ENCODE data around the gene MST1.

MST1 gene

GRCh38 chr3:49717959-49718857 is 28.9 kb upstream of the MST1 start:
- no peak for DNase-seq (ENCODE audit: low read depth in 2 of 2)

GRCh38 chr3:49717211-49717958 is 28.1 kb upstream of the MST1 start:
- no peak for DNase-seq (ENCODE audit: low read depth in 2 of 2)

GRCh38 chr3:49716691-49717210 is 27.5 kb upstream of the MST1 start:
- no peak for DNase-seq (ENCODE audit: low read depth in 2 of 2)

GRCh38 chr3:49716169-49716568 is 26.9 kb upstream of the MST1 start:
- DNase-seq (ENCODE audit: low read depth in 2 of 2), result no peak

- DNase-seq (ENCODE audit: low read depth in 2 of 2), result no peak
Measured at GRCh38 chr3:49715611-49716121, 26.4 kb upstream of the MST1 start.

- no peak for DNase-seq (ENCODE audit: low read depth in 2 of 2)
Measured at GRCh38 chr3:49714728-49715550, 25.7 kb upstream of the MST1 start.

GRCh38 chr3:49713336-49714105 is 24.2 kb upstream of the MST1 start:
- DNase-seq (ENCODE audit: low read depth in 2 of 2), result no peak

- DNase-seq (ENCODE audit: low read depth in 2 of 2), result no peak
Measured at GRCh38 chr3:49712631-49713317, 23.5 kb upstream of the MST1 start.

- DNase-seq (ENCODE audit: low read depth in 2 of 2), result no peak
Measured at GRCh38 chr3:49712166-49712565, 22.9 kb upstream of the MST1 start.

- DNase-seq (ENCODE audit: low read depth in 2 of 2), result no peak
Measured at GRCh38 chr3:49711489-49711888, 22.2 kb upstream of the MST1 start.

GRCh38 chr3:49709852-49710251 is 20.6 kb upstream of the MST1 start:
- no peak for DNase-seq (ENCODE audit: low read depth in 2 of 2)

GRCh38 chr3:49707113-49707480 is 17.8 kb upstream of the MST1 start:
- no peak for DNase-seq (ENCODE audit: low read depth in 2 of 2)

GRCh38 chr3:49706456-49707112 is 17.3 kb upstream of the MST1 start:
- DNase-seq (ENCODE audit: low read depth in 2 of 2), result no peak

- no peak for DNase-seq (ENCODE audit: low read depth in 2 of 2)
Measured at GRCh38 chr3:49705390-49705960, 16.2 kb upstream of the MST1 start.

- DNase-seq (ENCODE audit: low read depth in 2 of 2), result no peak
Measured at GRCh38 chr3:49704629-49705028, 15.4 kb upstream of the MST1 start.

GRCh38 chr3:49703956-49704355 is 14.7 kb upstream of the MST1 start:
- no peak for DNase-seq (ENCODE audit: low read depth in 2 of 2)

GRCh38 chr3:49703443-49703927 is 14.2 kb upstream of the MST1 start:
- DNase-seq (ENCODE audit: low read depth in 2 of 2), result peak; percentile 44 to 45

- DNase-seq (ENCODE audit: low read depth in 2 of 2), result no peak
Measured at GRCh38 chr3:49702672-49703071, 13.4 kb upstream of the MST1 start.

- no peak for DNase-seq (ENCODE audit: low read depth in 2 of 2)
Measured at GRCh38 chr3:49701388-49702077, 12.3 kb upstream of the MST1 start.

Measured in activated CD4-positive, alpha-beta T cell treated with anti-CD3 and anti-CD28 coated beads for 24 hours (primary cell).